T-helper 2 cell treated with Interferon-gamma antibody and Interleukin-4, amounts not matched to agents 5 μg/mL and 100 μg/mL, for 36 hours (primary cell): ENCODE measurements around the gene UBTD2.

Source experiments
- DNase-seq: peaks from one replicate; pipeline ENCODE4 v3.0.0; 2021; ENCODE audit warnings: low spot score
- H3K27ac Mint-ChIP-seq: one replicate; pipeline ENCODE4 v1.8.0; 2021; ENCODE audit warnings: mild to moderate bottlenecking, mixed read lengths
- H3K27me3 Mint-ChIP-seq: one replicate; pipeline ENCODE4 v1.8.0; 2021; ENCODE audit warnings: low read depth, mixed read lengths
- H3K36me3 Mint-ChIP-seq: one replicate; pipeline ENCODE4 v1.8.0; 2021; ENCODE audit warnings: low read depth, mixed read lengths
- H3K4me1 Mint-ChIP-seq: one replicate; pipeline ENCODE4 v1.8.0; 2021; ENCODE audit warnings: low read depth, mixed read lengths
- H3K4me3 Mint-ChIP-seq: one replicate; pipeline ENCODE4 v1.8.0; 2022; ENCODE audit warnings: mild to moderate bottlenecking, moderate library complexity, mixed read lengths
- H3K9me3 Mint-ChIP-seq: one replicate; pipeline ENCODE4 v1.8.0; 2021; ENCODE audit warnings: mixed read lengths

The UBTD2 gene

GRCh38 chr5:172283862-172284610, 472 bp upstream of the UBTD2 start:
- H3K9me3 Mint-ChIP-seq = no peaks in the 10 kb centered on the region
- H3K4me3 Mint-ChIP-seq = peak overlapping the region; percentile 85
- peak; percentile 84 for DNase-seq
- H3K27ac Mint-ChIP-seq = peak overlapping the region; percentile 49
- peaks cover 4% of the 10 kb centered on the region for H3K36me3 Mint-ChIP-seq
- H3K27me3 Mint-ChIP-seq = peaks cover 26% of the 10 kb centered on the region
- peaks cover 22% of the 10 kb centered on the region for H3K4me1 Mint-ChIP-seq

- H3K36me3 Mint-ChIP-seq = peaks cover 9% of the 10 kb centered on the region
- no peak for DNase-seq
- H3K27me3 Mint-ChIP-seq = peaks cover 20% of the 10 kb centered on the region
- H3K9me3 Mint-ChIP-seq = no peaks in the 10 kb centered on the region
- peak overlapping the region; percentile 91 for H3K4me3 Mint-ChIP-seq
- H3K27ac Mint-ChIP-seq = peak overlapping the region; percentile 63
- H3K4me1 Mint-ChIP-seq = peaks cover 24% of the 10 kb centered on the region
These were observed 1.1 kb downstream of the UBTD2 start for GRCh38 chr5:172282272-172283019.

GRCh38 chr5:172281346-172281745, 2.2 kb downstream of the UBTD2 start:
- no peaks in the 10 kb centered on the region for H3K9me3 Mint-ChIP-seq
- peaks cover 10% of the 10 kb centered on the region for H3K36me3 Mint-ChIP-seq
- H3K4me1 Mint-ChIP-seq = peaks cover 24% of the 10 kb centered on the region
- DNase-seq = no peak
- no peak overlapping the region for H3K27ac Mint-ChIP-seq
- H3K27me3 Mint-ChIP-seq = peaks cover 20% of the 10 kb centered on the region
- peak overlapping the region; percentile 91 for H3K4me3 Mint-ChIP-seq

- Mint-ChIP-seq H3K27me3 (peaks cover 19% of the 10 kb centered on the region), H3K27ac (no peak overlapping the region), H3K4me3 (no peak overlapping the region), H3K4me1 (peaks cover 24% of the 10 kb centered on the region), H3K36me3 (peaks cover 11% of the 10 kb centered on the region), H3K9me3 (no peaks in the 10 kb centered on the region)
- DNase-seq = no peak
These were observed 2.6 kb downstream of the UBTD2 start for GRCh38 chr5:172280929-172281328.

GRCh38 chr5:172280317-172280716, 3.2 kb downstream of the UBTD2 start:
- Mint-ChIP-seq H3K4me3 (no peak overlapping the region), H3K4me1 (peaks cover 28% of the 10 kb centered on the region), H3K27ac (no peak overlapping the region), H3K9me3 (no peaks in the 10 kb centered on the region), H3K36me3 (peaks cover 11% of the 10 kb centered on the region), H3K27me3 (peaks cover 13% of the 10 kb centered on the region)
- no peak for DNase-seq

GRCh38 chr5:172278356-172278755, 5.2 kb downstream of the UBTD2 start:
- Mint-ChIP-seq H3K36me3 (peaks cover 11% of the 10 kb centered on the region), H3K27ac (no peak overlapping the region), H3K9me3 (no peaks in the 10 kb centered on the region), H3K4me1 (peaks cover 26% of the 10 kb centered on the region), H3K4me3 (no peak overlapping the region), H3K27me3 (peaks cover 7% of the 10 kb centered on the region)
- DNase-seq = no peak

- Mint-ChIP-seq H3K9me3 (no peaks in the 10 kb centered on the region), H3K27me3 (no peaks in the 10 kb centered on the region), H3K4me3 (no peak overlapping the region), H3K4me1 (peaks cover 12% of the 10 kb centered on the region), H3K27ac (no peak overlapping the region), H3K36me3 (peaks cover 10% of the 10 kb centered on the region)
- DNase-seq = no peak
These were observed 7.3 kb downstream of the UBTD2 start for GRCh38 chr5:172276214-172276613.

- peaks cover 12% of the 10 kb centered on the region for H3K4me1 Mint-ChIP-seq
- DNase-seq = peak; percentile 64
These were observed 8.4 kb downstream of the UBTD2 start for GRCh38 chr5:172274951-172275753.

GRCh38 chr5:172267943-172268342, 15.6 kb downstream of the UBTD2 start:
- Mint-ChIP-seq H3K27ac (no peak overlapping the region), H3K4me3 (no peak overlapping the region), H3K9me3 (no peaks in the 10 kb centered on the region), H3K36me3 (peaks cover 10% of the 10 kb centered on the region), H3K27me3 (no peaks in the 10 kb centered on the region), H3K4me1 (peaks cover 11% of the 10 kb centered on the region)
- no peak for DNase-seq

More at GRCh38 chr5:172274951-172275753, 8.4 kb downstream of the UBTD2 start:
- Mint-ChIP-seq H3K27ac (no peak overlapping the region), H3K36me3 (peaks cover 10% of the 10 kb centered on the region), H3K27me3 (no peaks in the 10 kb centered on the region), H3K9me3 (no peaks in the 10 kb centered on the region), H3K4me3 (no peak overlapping the region)

GRCh38 chr5:172266676-172267092, 16.9 kb downstream of the UBTD2 start:
- H3K36me3 Mint-ChIP-seq = peaks cover 9% of the 10 kb centered on the region
- H3K27me3 Mint-ChIP-seq = no peaks in the 10 kb centered on the region
- no peak overlapping the region for H3K27ac Mint-ChIP-seq
- H3K9me3 Mint-ChIP-seq = no peaks in the 10 kb centered on the region
- DNase-seq = no peak
- H3K4me1 Mint-ChIP-seq = peaks cover 11% of the 10 kb centered on the region
- H3K4me3 Mint-ChIP-seq = no peak overlapping the region

GRCh38 chr5:172266071-172266675, 17.4 kb downstream of the UBTD2 start:
- no peaks in the 10 kb centered on the region for H3K9me3 Mint-ChIP-seq
- peaks cover 11% of the 10 kb centered on the region for H3K4me1 Mint-ChIP-seq
- no peak for DNase-seq
- H3K27ac Mint-ChIP-seq = no peak overlapping the region
- peaks cover 9% of the 10 kb centered on the region for H3K36me3 Mint-ChIP-seq
- no peaks in the 10 kb centered on the region for H3K27me3 Mint-ChIP-seq
- H3K4me3 Mint-ChIP-seq = no peak overlapping the region

- Mint-ChIP-seq H3K27me3 (no peaks in the 10 kb centered on the region), H3K4me3 (no peak overlapping the region), H3K27ac (no peak overlapping the region), H3K4me1 (peaks cover 11% of the 10 kb centered on the region), H3K36me3 (peaks cover 9% of the 10 kb centered on the region), H3K9me3 (no peaks in the 10 kb centered on the region)
- DNase-seq = no peak
These were observed 18.7 kb downstream of the UBTD2 start for GRCh38 chr5:172264815-172265395.

GRCh38 chr5:172255444-172255843, 28.1 kb downstream of the UBTD2 start:
- H3K27ac Mint-ChIP-seq = no peak overlapping the region
- no peak overlapping the region for H3K4me3 Mint-ChIP-seq
- H3K36me3 Mint-ChIP-seq = peaks cover 27% of the 10 kb centered on the region
- peaks cover 41% of the 10 kb centered on the region for H3K9me3 Mint-ChIP-seq
- H3K4me1 Mint-ChIP-seq = peaks cover 2% of the 10 kb centered on the region
- no peaks in the 10 kb centered on the region for H3K27me3 Mint-ChIP-seq
- no peak for DNase-seq
